GM21723 (cell line): ENCODE measurements around the gene MTA1.

Source experiments
- ATAC-seq: cut with Tn5 transposase; IDR thresholded peaks from one replicate; pipeline ENCODE4 v1.9.1; 2021; ENCODE audit warnings: mild to moderate bottlenecking, moderate library complexity; ENCODE audit not compliant: unreplicated experiment

The MTA1 gene

GRCh38 chr14:105386581-105387529 is 32.8 kb upstream of the MTA1 start:
- ATAC-seq, result no peak

GRCh38 chr14:105387530-105387922 is 32.1 kb upstream of the MTA1 start:
- no peak for ATAC-seq

- no peak for ATAC-seq
Observed at GRCh38 chr14:105388110-105388951, 31.3 kb upstream of the MTA1 start.

GRCh38 chr14:105388976-105389375 is 30.7 kb upstream of the MTA1 start:
- ATAC-seq, result no peak

- no peak for ATAC-seq
Observed at GRCh38 chr14:105389534-105389933, 30.1 kb upstream of the MTA1 start.

- no peak for ATAC-seq
Observed at GRCh38 chr14:105389976-105390848, 29.4 kb upstream of the MTA1 start.

GRCh38 chr14:105390849-105391500 is 28.7 kb upstream of the MTA1 start:
- ATAC-seq, result no peak

GRCh38 chr14:105391541-105391940 is 28.1 kb upstream of the MTA1 start:
- ATAC-seq, result no peak

GRCh38 chr14:105392131-105393090 is 27.2 kb upstream of the MTA1 start:
- no peak for ATAC-seq

GRCh38 chr14:105393151-105393550 is 26.5 kb upstream of the MTA1 start:
- ATAC-seq, result no peak

- no peak for ATAC-seq
Observed at GRCh38 chr14:105394714-105395537, 24.7 kb upstream of the MTA1 start.

GRCh38 chr14:105395538-105395854 is 24.1 kb upstream of the MTA1 start:
- ATAC-seq, result no peak

- ATAC-seq, result no peak
Observed at GRCh38 chr14:105397350-105397931, 22.2 kb upstream of the MTA1 start.

GRCh38 chr14:105398044-105398725 is 21.4 kb upstream of the MTA1 start, which contains the start of gene TEX22:
Gene TEX22, plus strand, starts transcription at chr14:105398538. Its CDS starts 803 bp downstream, at chr14:105399341.
- peak; percentile 67 for ATAC-seq

GRCh38 chr14:105398726-105399465 is 20.7 kb upstream of the MTA1 start:
- peak; percentile 38 for ATAC-seq

- no peak for ATAC-seq
Observed at GRCh38 chr14:105399466-105399775, 20.2 kb upstream of the MTA1 start.

GRCh38 chr14:105400016-105400415 is 19.6 kb upstream of the MTA1 start:
- ATAC-seq, result no peak
